Fibroblast of lung (primary cell): ENCODE results near the gene NEK11. TPM values are rescaled to one million over a fixed set of nuclear protein-coding genes. Genes with fewer than 3 reads are reported as not detected.

Source experiments
- DNase-seq, 2 donors: peaks; one replicate each; pipeline versions ENCODE4 v3.0.0 to v3.0.0-alpha.2; 2010; ENCODE audit warnings: low read depth in 2 of 2
- H2AFZ ChIP-seq: 2 replicates; pipeline ENCODE4 v1.5.1; 2012; ENCODE audit warnings: low read length, control low read depth, inconsistent platforms
- H3K27ac ChIP-seq: 2 replicates; pipeline ENCODE4 v1.5.1; 2011; ENCODE audit warnings: low read length, control low read depth; ENCODE audit not compliant: insufficient read depth
- H3K27me3 ChIP-seq: 2 replicates; pipeline ENCODE4 v1.5.1; 2011; ENCODE audit warnings: mild to moderate bottlenecking, low read length; ENCODE audit not compliant: control insufficient read depth, insufficient read depth
- H3K36me3 ChIP-seq: 2 replicates; pipeline ENCODE4 v1.5.1; 2011; ENCODE audit warnings: low read length; ENCODE audit not compliant: control insufficient read depth, insufficient read depth
- H3K4me1 ChIP-seq: 2 replicates; pipeline ENCODE4 v1.5.1; 2011; ENCODE audit warnings: low read length; ENCODE audit not compliant: control insufficient read depth, insufficient read depth; ENCODE audit errors: extremely low read depth
- H3K4me2 ChIP-seq: 2 replicates; pipeline ENCODE4 v1.5.1; 2011; ENCODE audit warnings: low read length, control low read depth; ENCODE audit not compliant: insufficient read depth; ENCODE audit errors: extremely low read depth
- H3K4me3 ChIP-seq, 4 experiments: fragments of 200-600 bp in 1 of 4; sonication (generic) in 1 of 4; replicated peaks in 1 of 4; 2 replicates each; pipeline ENCODE4 v1.5.1; 2011 to 2016; ENCODE audit warnings: low read length in 4 of 4, low read depth in 3 of 4, mild to moderate bottlenecking in 3 of 4, control low read depth in 2 of 4, inconsistent platforms in 1 of 4, mixed read lengths in 1 of 4; ENCODE audit not compliant: insufficient read depth in 1 of 4; ENCODE audit errors: control extremely low read depth in 1 of 4
- H3K79me2 ChIP-seq: 2 replicates; pipeline ENCODE4 v1.5.1; 2012; ENCODE audit warnings: mild to moderate bottlenecking, low read length, inconsistent platforms; ENCODE audit not compliant: control insufficient read depth, insufficient read depth
- H3K9ac ChIP-seq: 2 replicates; pipeline ENCODE4 v1.5.1; 2011; ENCODE audit warnings: mild to moderate bottlenecking, low read length, control low read depth; ENCODE audit not compliant: insufficient read depth
- H3K9me3 ChIP-seq: 2 replicates; pipeline ENCODE4 v1.5.1; 2012; ENCODE audit warnings: low read depth, low read length; ENCODE audit not compliant: control insufficient read depth, insufficient read depth
- H4K20me1 ChIP-seq: 2 replicates; pipeline ENCODE4 v1.5.1; 2011; ENCODE audit warnings: low read length; ENCODE audit not compliant: control insufficient read depth, insufficient read depth; ENCODE audit errors: extremely low read depth
- EZH2 ChIP-seq: IDR thresholded peaks from 2 replicates; pipeline ENCODE4 v1.5.1; 2012; ENCODE audit warnings: low read length, control low read depth, mild to moderate bottlenecking; ENCODE audit errors: missing control alignments
- polyA plus RNA-seq, 2 donors: library from polyadenylated mRNA; depleted of rRNA in 1 of 2; stranded (reverse) in 1 of 2; unstranded in 1 of 2; fragments of >200 nt; gene quantifications; 2 replicates each; pipeline ENCODE4 v1.2.1, GENCODE V29; 2011 to 2012; ENCODE audit warnings: missing spikeins in 1 of 2
- total RNA-seq: library from RNA; depleted of rRNA; stranded (reverse); fragments of >200 nt; gene quantifications from 2 replicates; pipeline ENCODE4 v1.2.1, GENCODE V29; 2014
- TF ChIP-seq, protein P1 (sequence below), 2 donors: IDR thresholded peaks in 1 of 2; conservative IDR thresholded peaks in 1 of 2; 1 replicate in 1 of 2; 2 replicates in 1 of 2; pipeline ENCODE4 v1.5.1; 2011 to 2012; ENCODE audit warnings: low read length in 2 of 2, control low read depth in 1 of 2, inconsistent platforms in 1 of 2, low read depth in 1 of 2, mild to moderate bottlenecking in 1 of 2

NEK11 gene
- total and polyA plus RNA-seq, 2 donors (not counting 1 experiment from before 2014, with no cell fraction given), result 4.3 to 13.0 TPM

DNA sequence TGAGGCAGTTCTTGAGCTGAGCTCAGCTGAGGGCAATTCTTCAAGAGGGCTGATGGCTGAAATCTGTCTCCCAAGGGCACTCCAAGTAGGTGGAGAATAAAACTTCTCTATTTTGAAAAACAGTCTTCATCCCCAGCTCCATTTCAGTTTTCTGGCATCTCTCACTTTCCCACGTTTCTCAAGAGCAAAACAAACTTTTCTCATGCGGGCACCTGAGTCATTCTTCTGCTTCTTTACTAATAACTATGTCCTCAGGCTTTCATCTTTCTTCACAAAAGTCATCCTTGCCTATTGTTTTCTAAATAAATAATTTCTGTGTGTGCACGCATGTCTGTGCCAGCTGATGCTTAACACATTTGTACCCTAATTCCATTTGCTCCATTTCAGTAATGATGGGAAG lies 258.8 kb downstream of the NEK11 start:
- no peaks in the 10 kb centered on the region for H4K20me1 ChIP-seq
- TF ChIP-seq EZH2, result no peak
- TF ChIP-seq, protein P1, sequence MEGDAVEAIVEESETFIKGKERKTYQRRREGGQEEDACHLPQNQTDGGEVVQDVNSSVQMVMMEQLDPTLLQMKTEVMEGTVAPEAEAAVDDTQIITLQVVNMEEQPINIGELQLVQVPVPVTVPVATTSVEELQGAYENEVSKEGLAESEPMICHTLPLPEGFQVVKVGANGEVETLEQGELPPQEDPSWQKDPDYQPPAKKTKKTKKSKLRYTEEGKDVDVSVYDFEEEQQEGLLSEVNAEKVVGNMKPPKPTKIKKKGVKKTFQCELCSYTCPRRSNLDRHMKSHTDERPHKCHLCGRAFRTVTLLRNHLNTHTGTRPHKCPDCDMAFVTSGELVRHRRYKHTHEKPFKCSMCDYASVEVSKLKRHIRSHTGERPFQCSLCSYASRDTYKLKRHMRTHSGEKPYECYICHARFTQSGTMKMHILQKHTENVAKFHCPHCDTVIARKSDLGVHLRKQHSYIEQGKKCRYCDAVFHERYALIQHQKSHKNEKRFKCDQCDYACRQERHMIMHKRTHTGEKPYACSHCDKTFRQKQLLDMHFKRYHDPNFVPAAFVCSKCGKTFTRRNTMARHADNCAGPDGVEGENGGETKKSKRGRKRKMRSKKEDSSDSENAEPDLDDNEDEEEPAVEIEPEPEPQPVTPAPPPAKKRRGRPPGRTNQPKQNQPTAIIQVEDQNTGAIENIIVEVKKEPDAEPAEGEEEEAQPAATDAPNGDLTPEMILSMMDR (conservative IDR thresholded peaks at IDR 0.05 in 1 of 2, IDR thresholded peaks at IDR 0.05 in 1 of 2; ENCODE audit: low read depth in 1 of 2, low read length in 2 of 2), result no peak
- no peak for DNase-seq
- H3K4me1 ChIP-seq, result no peaks in the 10 kb centered on the region
- no peak overlapping the region for H3K4me2 ChIP-seq
- no peaks in the 10 kb centered on the region for H3K36me3 ChIP-seq
- H3K27me3 ChIP-seq, result no peaks in the 10 kb centered on the region
- H3K4me3 ChIP-seq, result no peak overlapping the region
- H3K27ac ChIP-seq, result no peak overlapping the region
- no peak overlapping the region for H3K9ac ChIP-seq
- H3K79me2 ChIP-seq, result no peaks in the 10 kb centered on the region
- H2AFZ ChIP-seq, result no peak overlapping the region
- H3K9me3 ChIP-seq, result no peaks in the 10 kb centered on the region

DNA sequence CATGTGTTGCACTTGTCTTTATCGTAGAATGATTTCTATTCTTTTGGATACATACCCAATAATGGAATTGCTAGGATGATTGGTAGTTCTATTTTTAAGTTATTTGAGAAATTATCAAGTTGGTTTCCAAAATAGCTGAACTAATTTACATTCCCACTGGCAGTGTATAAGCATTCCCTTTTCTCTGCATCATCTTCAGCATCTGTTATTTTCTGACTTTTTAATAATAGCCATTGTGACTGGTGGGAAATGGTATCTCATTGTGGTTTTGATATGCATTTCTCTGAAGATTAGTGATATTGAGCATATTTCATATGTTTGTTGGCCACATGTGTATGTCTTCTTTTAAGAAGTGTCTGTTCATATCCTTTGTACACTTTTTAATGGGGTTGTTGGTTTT lies 273.2 kb downstream of the NEK11 start:
- H3K4me3 ChIP-seq, result no peak overlapping the region
- H3K27ac ChIP-seq, result no peak overlapping the region
- no peaks in the 10 kb centered on the region for H4K20me1 ChIP-seq
- H3K27me3 ChIP-seq, result no peaks in the 10 kb centered on the region
- DNase-seq, result peak in 1 of 2 donors; percentile 12
- H3K4me2 ChIP-seq, result no peak overlapping the region
- no peaks in the 10 kb centered on the region for H3K79me2 ChIP-seq
- TF ChIP-seq, protein P1 (conservative IDR thresholded peaks at IDR 0.05 in 1 of 2, IDR thresholded peaks at IDR 0.05 in 1 of 2; ENCODE audit: low read depth in 1 of 2, low read length in 2 of 2), result no peak
- TF ChIP-seq EZH2, result no peak
- no peaks in the 10 kb centered on the region for H3K9me3 ChIP-seq
- H3K4me1 ChIP-seq, result no peaks in the 10 kb centered on the region
- H3K36me3 ChIP-seq, result no peaks in the 10 kb centered on the region
- H3K9ac ChIP-seq, result no peak overlapping the region
- no peak overlapping the region for H2AFZ ChIP-seq

DNA sequence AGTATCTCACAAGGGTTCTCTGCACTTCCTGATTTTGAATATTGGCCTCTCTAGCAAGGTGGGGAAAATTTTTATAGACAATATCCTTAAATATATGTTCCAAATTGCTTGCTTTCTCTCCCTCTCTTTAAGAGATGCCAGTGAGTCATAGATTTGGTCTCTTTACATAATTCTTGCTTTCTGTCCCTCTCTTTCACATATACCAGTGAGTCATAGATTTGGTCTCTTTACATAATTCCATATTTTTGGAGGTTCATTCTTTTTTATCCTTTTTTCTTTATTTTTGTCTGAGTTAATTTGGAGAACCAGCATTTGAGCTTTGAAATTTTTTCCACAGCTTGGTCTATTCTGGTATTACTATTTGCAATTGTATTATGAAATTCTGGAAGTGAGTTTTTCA lies 277.2 kb downstream of the NEK11 start:
- no peaks in the 10 kb centered on the region for H3K36me3 ChIP-seq
- no peaks in the 10 kb centered on the region for H3K27me3 ChIP-seq
- H3K4me3 ChIP-seq, result no peak overlapping the region
- peak; percentile 20 to 26 for DNase-seq
- no peak overlapping the region for H3K27ac ChIP-seq
- H4K20me1 ChIP-seq, result no peaks in the 10 kb centered on the region
- no peaks in the 10 kb centered on the region for H3K4me1 ChIP-seq
- no peaks in the 10 kb centered on the region for H3K79me2 ChIP-seq
- H3K4me2 ChIP-seq, result no peak overlapping the region
- no peak overlapping the region for H2AFZ ChIP-seq
- TF ChIP-seq, protein P1 (conservative IDR thresholded peaks at IDR 0.05 in 1 of 2, IDR thresholded peaks at IDR 0.05 in 1 of 2; ENCODE audit: low read depth in 1 of 2, low read length in 2 of 2), result no peak
- no peak for TF ChIP-seq EZH2
- H3K9me3 ChIP-seq, result no peaks in the 10 kb centered on the region
- H3K9ac ChIP-seq, result no peak overlapping the region
